Endodermal cell (in vitro differentiated cells): ENCODE results near the gene ASTL. TPM values are rescaled to one million over a fixed set of nuclear protein-coding genes. Genes with fewer than 3 reads are reported as not detected.

ENCODE experiments used
- DNase-seq: peaks from one replicate; pipeline ENCODE4 v3.0.0-alpha.2; 2017
- H3K27ac ChIP-seq: 2 replicates; pipeline ENCODE4 v1.5.1; 2013; ENCODE audit warnings: mild to moderate bottlenecking, low read depth, low read length, moderate library complexity
- H3K27me3 ChIP-seq: 2 replicates; pipeline ENCODE4 v1.6.1; 2013; ENCODE audit warnings: mild to moderate bottlenecking, low read length, moderate library complexity; ENCODE audit not compliant: insufficient read depth, control insufficient read depth, poor library complexity, severe bottlenecking
- H3K36me3 ChIP-seq: 2 replicates; pipeline ENCODE4 v1.7.0; 2013; ENCODE audit warnings: mild to moderate bottlenecking, low read length, moderate library complexity; ENCODE audit not compliant: control insufficient read depth, insufficient read depth
- H3K4me1 ChIP-seq: one replicate; pipeline ENCODE4 v1.7.0; 2013; ENCODE audit warnings: low read length; ENCODE audit not compliant: control insufficient read depth, insufficient read depth
- H3K4me3 ChIP-seq: 2 replicates; pipeline ENCODE4 v1.5.1; 2013; ENCODE audit warnings: mild to moderate bottlenecking, low read length, moderate library complexity
- H3K9ac ChIP-seq: 2 replicates; pipeline ENCODE4 v1.6.1; 2013; ENCODE audit warnings: mild to moderate bottlenecking, low read length, moderate library complexity; ENCODE audit not compliant: poor library complexity, severe bottlenecking; ENCODE audit errors: extremely low read depth
- H3K9me3 ChIP-seq: 2 replicates; pipeline ENCODE4 v1.6.1; 2013; ENCODE audit warnings: mild to moderate bottlenecking, low read length, moderate library complexity; ENCODE audit not compliant: control insufficient read depth
- H3K27ac Mint-ChIP-seq: 2 replicates; pipeline ENCODE4 v1.8.0; 2020; ENCODE audit warnings: mixed read lengths
- H3K27me3 Mint-ChIP-seq: 2 replicates; pipeline ENCODE4 v1.8.0; 2021; ENCODE audit warnings: mild to moderate bottlenecking, mixed read lengths; ENCODE audit not compliant: insufficient read depth
- H3K36me3 Mint-ChIP-seq: 2 replicates; pipeline ENCODE4 v1.8.0; 2020; ENCODE audit warnings: low read depth, mixed read lengths
- H3K4me1 Mint-ChIP-seq: 2 replicates; pipeline ENCODE4 v1.8.0; 2020; ENCODE audit warnings: mixed read lengths
- H3K4me3 Mint-ChIP-seq: 2 replicates; pipeline ENCODE4 v1.8.0; 2020; ENCODE audit warnings: mild to moderate bottlenecking, moderate library complexity, mixed read lengths
- H3K9me3 Mint-ChIP-seq: 2 replicates; pipeline ENCODE4 v1.8.0; 2020; ENCODE audit warnings: mild to moderate bottlenecking, mixed read lengths
- CTCF ChIP-seq: fragments of 200-600 bp; sonication (generic); conservative IDR thresholded peaks from 2 replicates; pipeline ENCODE4 v1.5.0; 2021; ENCODE audit warnings: antibody characterized with exemption, mild to moderate bottlenecking
- WGBS, 2 experiments: methylation state at CpG; one replicate each; pipeline versions ENCODE4 v1.1.5 to v1.1.7; 2013; ENCODE audit warnings: missing lambda C conversion rate in 2 of 2, mixed read lengths in 1 of 2; ENCODE audit not compliant: insufficient coverage in 1 of 2, insufficient read length in 1 of 2; 5-methylcytosine and 5-hydroxymethylcytosine counted together
- total RNA-seq, 2 donors: library from RNA; stranded (reverse); fragmentation: NEBNext Ultra II Directional in 1 of 2; extraction: Animal tissue kit (Norgen Biotek cat#: 25700) in 1 of 2; gene quantifications; 2 replicates in 1 of 2; 3 replicates in 1 of 2; pipeline ENCODE4 v1.2.1, GENCODE V29; 2021

Gene ASTL
- total RNA-seq, 2 donors from 2014 or later: not detected

GRCh38 chr2:96164459-96165184, 26.3 kb upstream of the ASTL start:
- Histone ChIP-seq H3K4me1 (no peaks in the 10 kb centered on the region), H3K9ac (no peak overlapping the region), H3K27ac (no peak overlapping the region), H3K4me3 (no peak overlapping the region), H3K36me3 (no peaks in the 10 kb centered on the region), H3K9me3 (no peaks in the 10 kb centered on the region), H3K27me3 (no peaks in the 10 kb centered on the region)
- WGBS, 2 experiments: 82 to 87% methylated on average over 8 to 18 of the region's 18 CpGs
- Mint-ChIP-seq H3K4me1 (peaks cover 9% of the 10 kb centered on the region), H3K9me3 (peaks cover 2% of the 10 kb centered on the region), H3K4me3 (no peak overlapping the region), H3K36me3 (no peaks in the 10 kb centered on the region), H3K27me3 (no peaks in the 10 kb centered on the region), H3K27ac (no peak overlapping the region)
- no peak for TF ChIP-seq CTCF
- peak; percentile 79 for DNase-seq

GRCh38 chr2:96163768-96164429, 25.6 kb upstream of the ASTL start:
- Mint-ChIP-seq H3K36me3 (no peaks in the 10 kb centered on the region), H3K27me3 (peaks cover 2% of the 10 kb centered on the region), H3K27ac (no peak overlapping the region), H3K4me3 (no peak overlapping the region), H3K9me3 (peaks cover 1% of the 10 kb centered on the region), H3K4me1 (peaks cover 9% of the 10 kb centered on the region)
- Histone ChIP-seq H3K27me3 (no peaks in the 10 kb centered on the region), H3K4me1 (no peaks in the 10 kb centered on the region), H3K36me3 (no peaks in the 10 kb centered on the region), H3K4me3 (no peak overlapping the region), H3K9ac (no peak overlapping the region), H3K9me3 (no peaks in the 10 kb centered on the region), H3K27ac (peak overlapping the region; percentile 44)
- DNase-seq: no peak
- TF ChIP-seq CTCF: no peak
- 87 to 94% methylated on average over 5 to 13 of the region's 13 CpGs for WGBS, 2 experiments

GRCh38 chr2:96163415-96163767, 25.1 kb upstream of the ASTL start:
- Histone ChIP-seq H3K27me3 (no peaks in the 10 kb centered on the region), H3K36me3 (no peaks in the 10 kb centered on the region), H3K27ac (no peak overlapping the region), H3K9ac (no peak overlapping the region), H3K4me1 (no peaks in the 10 kb centered on the region), H3K9me3 (no peaks in the 10 kb centered on the region), H3K4me3 (no peak overlapping the region)
- no peak overlapping the region for H3K27ac Mint-ChIP-seq
- peaks cover 9% of the 10 kb centered on the region for H3K4me1 Mint-ChIP-seq
- DNase-seq: no peak
- peaks cover 2% of the 10 kb centered on the region for H3K27me3 Mint-ChIP-seq
- H3K36me3 Mint-ChIP-seq: no peaks in the 10 kb centered on the region
- 97 to 100% methylated on average over 4 to 5 of the region's 5 CpGs for WGBS, 2 experiments
- TF ChIP-seq CTCF: no peak
- H3K9me3 Mint-ChIP-seq: no peaks in the 10 kb centered on the region
- H3K4me3 Mint-ChIP-seq: no peak overlapping the region
